ENCODE results near the gene RNPEP. TPM values are rescaled to one million over a fixed set of nuclear protein-coding genes. Genes with fewer than 3 reads are reported as not detected.
A peak's percentile ranks its signal among the peaks of the same experiment; 100 is the strongest.

The RNPEP gene
- total and polyA plus RNA-seq, 8 donors = 19.8 to 43.5 (median 28.0) TPM

- intact Hi-C loops (cut with DNase I) = loop anchor here in 1 of 3 donors (5.0 kb wide), 1 partner anchor 61 kb away; no protein-coding TSS in a partner anchor
- H3K9me3 ChIP-seq = no peaks in the 10 kb centered on the region
- peak; percentile 86 to 94 (median 90) for ATAC-seq
- TF ChIP-seq, protein P1, sequence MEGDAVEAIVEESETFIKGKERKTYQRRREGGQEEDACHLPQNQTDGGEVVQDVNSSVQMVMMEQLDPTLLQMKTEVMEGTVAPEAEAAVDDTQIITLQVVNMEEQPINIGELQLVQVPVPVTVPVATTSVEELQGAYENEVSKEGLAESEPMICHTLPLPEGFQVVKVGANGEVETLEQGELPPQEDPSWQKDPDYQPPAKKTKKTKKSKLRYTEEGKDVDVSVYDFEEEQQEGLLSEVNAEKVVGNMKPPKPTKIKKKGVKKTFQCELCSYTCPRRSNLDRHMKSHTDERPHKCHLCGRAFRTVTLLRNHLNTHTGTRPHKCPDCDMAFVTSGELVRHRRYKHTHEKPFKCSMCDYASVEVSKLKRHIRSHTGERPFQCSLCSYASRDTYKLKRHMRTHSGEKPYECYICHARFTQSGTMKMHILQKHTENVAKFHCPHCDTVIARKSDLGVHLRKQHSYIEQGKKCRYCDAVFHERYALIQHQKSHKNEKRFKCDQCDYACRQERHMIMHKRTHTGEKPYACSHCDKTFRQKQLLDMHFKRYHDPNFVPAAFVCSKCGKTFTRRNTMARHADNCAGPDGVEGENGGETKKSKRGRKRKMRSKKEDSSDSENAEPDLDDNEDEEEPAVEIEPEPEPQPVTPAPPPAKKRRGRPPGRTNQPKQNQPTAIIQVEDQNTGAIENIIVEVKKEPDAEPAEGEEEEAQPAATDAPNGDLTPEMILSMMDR (IDR thresholded peaks at IDR 0.05) = no peak
- H3K27ac ChIP-seq = peak overlapping the region; percentile 65 to 91 (median 78)
- no peaks in the 10 kb centered on the region for H3K27me3 ChIP-seq
- no peak for FAIRE-seq
- DNase-seq = peak; percentile 92 to 98 (median 94)
- no peaks in the 10 kb centered on the region for H3K36me3 ChIP-seq
- WGBS, 2 donors = 11 to 12% methylated on average over 3 of the region's 3 CpGs
- H3K4me1 ChIP-seq = peaks cover 33 to 62% (median 47%) of the 10 kb centered on the region in 3 donors
- no peak overlapping the region for H3K4me3 ChIP-seq
Observed at GRCh38 chr1:202046227-202046626, 63.8 kb downstream of the RNPEP start.

DNA sequence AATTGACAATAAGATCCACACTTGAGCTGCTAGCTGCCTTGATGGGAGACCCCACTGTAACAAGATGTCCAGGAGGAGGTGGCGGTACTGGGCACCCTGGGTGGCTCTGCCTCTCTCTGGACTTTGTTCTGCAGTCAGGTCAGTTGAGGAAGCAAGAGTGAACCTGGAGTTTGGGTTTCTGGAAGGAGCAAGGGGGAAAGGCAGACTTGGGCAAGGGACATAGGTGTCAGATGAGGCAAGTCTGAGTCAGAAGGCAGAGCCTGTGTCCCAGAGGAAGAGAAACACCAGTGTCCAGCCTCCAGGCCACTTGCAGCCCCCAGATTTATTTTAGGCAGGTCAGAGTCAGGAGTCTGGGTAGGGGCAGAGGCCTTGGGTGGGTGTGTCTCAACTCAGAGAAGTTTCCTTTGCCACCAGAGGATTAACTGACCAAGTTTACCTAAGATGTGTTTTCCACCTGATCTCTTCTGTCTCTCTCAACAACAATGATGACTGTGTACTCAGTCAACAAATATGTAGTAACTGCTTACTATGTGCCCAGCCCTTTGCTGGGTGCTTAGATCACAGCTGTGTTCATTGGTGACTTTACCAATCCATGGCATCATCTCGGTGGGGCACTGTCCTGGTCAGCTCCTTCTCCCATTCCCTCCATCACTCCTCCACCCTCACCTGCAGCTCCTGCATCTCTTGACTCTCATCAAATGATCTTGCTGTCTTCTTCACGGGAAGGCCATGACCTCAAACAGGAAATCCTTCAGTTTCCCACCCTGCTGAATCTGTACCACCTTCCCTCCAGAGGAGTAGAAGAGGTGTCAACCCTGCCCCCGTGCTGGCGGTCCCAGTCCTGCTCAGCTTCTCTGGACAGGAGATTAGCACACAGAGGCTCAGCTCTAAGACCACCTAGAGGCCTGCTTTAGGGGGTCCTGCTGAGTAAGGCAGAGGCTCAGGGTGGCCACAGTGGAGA is 64.6 kb downstream of the RNPEP start:
- FAIRE-seq (no peak), ATAC-seq (peak; percentile 5 to 19 (median 12)), DNase-seq (no peak)
- H3K9me3 ChIP-seq = no peaks in the 10 kb centered on the region
- H3K4me3 ChIP-seq = no peak overlapping the region
- intact Hi-C loops (cut with DNase I) = loop anchor here in 1 of 3 donors (5.0 kb wide), 1 partner anchor 60 kb away; no protein-coding TSS in a partner anchor
- WGBS, 2 donors = 74% methylated on average over 5 of the region's 5 CpGs
- TF ChIP-seq, protein P1 (IDR thresholded peaks at IDR 0.05) = no peak
- peak overlapping the region; percentile 65 to 91 (median 78) for H3K27ac ChIP-seq
- no peaks in the 10 kb centered on the region for H3K27me3 ChIP-seq
- no peaks in the 10 kb centered on the region for H3K36me3 ChIP-seq
- peaks cover 33 to 62% (median 47%) of the 10 kb centered on the region in 3 donors for H3K4me1 ChIP-seq

DNA sequence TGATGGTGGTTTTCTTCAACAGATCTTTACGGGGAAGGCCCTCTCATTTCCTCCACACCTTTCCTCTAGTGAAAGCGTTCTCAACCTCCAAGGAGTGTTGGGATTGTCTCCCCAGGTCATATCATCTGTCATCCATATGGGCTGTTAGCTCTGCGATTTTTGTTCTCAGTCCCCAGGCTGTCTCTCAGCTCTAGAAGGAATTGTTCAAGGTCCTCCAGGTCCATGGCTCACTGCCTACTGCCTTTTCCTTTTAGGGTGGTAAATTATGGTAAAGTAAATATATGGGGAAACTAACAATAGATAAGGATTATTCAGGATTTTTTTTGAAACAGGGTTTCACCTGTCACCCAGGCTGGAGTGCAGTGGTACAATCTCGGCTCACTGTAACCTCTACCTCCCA is 65.5 kb downstream of the RNPEP start:
- H3K27me3 ChIP-seq = no peaks in the 10 kb centered on the region
- ATAC-seq (peak in 3 of 4 donors; percentile 5 to 28 (median 6)), DNase-seq (peak in 1 of 6 donors; percentile 58), FAIRE-seq (no peak)
- 48 to 53% methylated on average over 4 of the region's 4 CpGs for WGBS, 2 donors
- H3K9me3 ChIP-seq = no peaks in the 10 kb centered on the region
- TF ChIP-seq, protein P1 (IDR thresholded peaks at IDR 0.05) = no peak
- peak overlapping the region in 3 of 4 donors; percentile 68 to 91 (median 87) for H3K27ac ChIP-seq
- H3K36me3 ChIP-seq = no peaks in the 10 kb centered on the region
- no peak overlapping the region for H3K4me3 ChIP-seq
- intact Hi-C loops (cut with DNase I) = loop anchor here in 1 of 3 donors (5.0 kb wide), 1 partner anchor 59 kb away; no protein-coding TSS in a partner anchor
- H3K4me1 ChIP-seq = peaks cover 33 to 58% (median 47%) of the 10 kb centered on the region in 3 donors

DNA sequence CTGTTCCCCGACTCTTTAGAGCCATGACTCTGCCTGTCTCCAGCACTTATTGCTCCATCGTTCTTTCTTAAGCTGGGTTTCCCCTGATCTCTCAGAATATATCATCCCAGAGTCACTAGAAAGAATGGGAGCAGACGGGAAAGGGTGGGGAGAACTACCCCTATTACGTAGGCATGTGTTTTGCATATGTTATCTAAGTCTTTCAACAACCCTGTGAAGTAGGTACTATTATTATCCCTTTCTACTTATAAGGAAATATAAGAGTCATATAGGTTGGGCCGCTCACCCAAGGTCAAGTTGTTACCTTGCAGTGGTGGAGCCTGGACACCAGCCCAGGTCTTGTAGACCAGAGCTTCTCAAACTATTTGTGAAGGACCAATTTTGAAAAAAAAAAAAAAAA is 66.7 kb downstream of the RNPEP start:
- Histone ChIP-seq H3K9me3 (no peaks in the 10 kb centered on the region), H3K4me3 (no peak overlapping the region), H3K36me3 (no peaks in the 10 kb centered on the region), H3K27ac (peak overlapping the region in 3 of 4 donors; percentile 10 to 91 (median 87)), H3K27me3 (no peaks in the 10 kb centered on the region), H3K4me1 (peaks cover 33 to 50% (median 47%) of the 10 kb centered on the region in 3 donors)
- ATAC-seq (peak; percentile 22 to 48 (median 32)), FAIRE-seq (no peak), DNase-seq (peak in 4 of 6 donors; percentile 56 to 81 (median 60))
- whole genome bisulfite sequencing, 2 donors = 35 to 39% methylated on average over 5 of the region's 5 CpGs
- intact Hi-C loops (cut with DNase I) = loop anchor here in 1 of 3 donors (5.0 kb wide), 1 partner anchor 58 kb away; no protein-coding TSS in a partner anchor
- TF ChIP-seq, protein P1 (IDR thresholded peaks at IDR 0.05) = no peak
